Smooth muscle cell (in vitro differentiated cells): ENCODE measurements around the gene PROX2. TPM values are rescaled to one million over a fixed set of nuclear protein-coding genes. Genes with fewer than 3 reads are reported as not detected.
A peak's percentile ranks its signal among the peaks of the same experiment; 100 is the strongest.

ENCODE experiments used
- DNase-seq: peaks from one replicate; lab custom pipeline; 2025; ENCODE audit not compliant: unreplicated experiment; lab: John Stamatoyannopoulos, UW
- H2AFZ ChIP-seq: fragments of 200-600 bp; sonication (generic); 2 replicates; pipeline ENCODE4 v1.6.0; 2016; ENCODE audit warnings: antibody characterized with exemption, low read depth, mild to moderate bottlenecking
- H3F3A ChIP-seq: fragments of 200-600 bp; sonication (generic); 2 replicates; pipeline ENCODE4 v1.6.0; 2017; ENCODE audit warnings: antibody characterized with exemption, low read depth
- H3K27ac ChIP-seq: fragments of 200-600 bp; sonication (generic); 2 replicates; pipeline ENCODE4 v1.5.1; 2016; ENCODE audit warnings: low read depth, mild to moderate bottlenecking
- H3K27me3 ChIP-seq: fragments of 200-600 bp; sonication (generic); 2 replicates; pipeline ENCODE4 v1.6.1; 2016; ENCODE audit warnings: low read depth, mild to moderate bottlenecking
- H3K36me3 ChIP-seq: fragments of 200-600 bp; sonication (generic); 2 replicates; pipeline ENCODE4 v1.5.1; 2016; ENCODE audit warnings: low read depth
- H3K4me1 ChIP-seq: fragments of 200-600 bp; sonication (generic); 2 replicates; pipeline ENCODE4 v1.5.1; 2016; ENCODE audit warnings: low read depth
- H3K4me2 ChIP-seq: fragments of 200-600 bp; sonication (generic); 2 replicates; pipeline ENCODE4 v1.6.0; 2016; ENCODE audit warnings: mild to moderate bottlenecking
- H3K4me3 ChIP-seq: fragments of 200-600 bp; sonication (generic); 2 replicates; pipeline ENCODE4 v1.5.1; 2016; ENCODE audit warnings: mild to moderate bottlenecking
- H3K79me2 ChIP-seq: fragments of 200-600 bp; sonication (generic); 2 replicates; pipeline ENCODE4 v1.6.0; 2016; ENCODE audit warnings: low read depth, mild to moderate bottlenecking
- H3K9ac ChIP-seq: fragments of 200-600 bp; sonication (generic); 2 replicates; pipeline ENCODE4 v1.6.0; 2016; ENCODE audit warnings: low read depth
- H3K9me3 ChIP-seq: fragments of 200-600 bp; sonication (generic); replicated peaks from 2 replicates; pipeline ENCODE4 v1.5.1; 2016; ENCODE audit warnings: low read depth
- H4K20me1 ChIP-seq: fragments of 200-600 bp; sonication (generic); 2 replicates; pipeline ENCODE4 v1.6.0; 2016; ENCODE audit warnings: low read depth
- CTCF ChIP-seq: fragments of 200-600 bp; sonication (generic); IDR thresholded peaks from 2 replicates; pipeline ENCODE4 v1.5.1; 2017; ENCODE audit warnings: borderline replicate concordance, mild to moderate bottlenecking, antibody characterized with exemption; ENCODE audit not compliant: insufficient read depth, poor library complexity, severe bottlenecking
- WGBS: methylation state at CpG from one replicate; pipeline ENCODE4 v1.1.7; 2016; ENCODE audit warnings: low lambda C conversion rate; 5-methylcytosine and 5-hydroxymethylcytosine counted together
- polyA plus RNA-seq: library from polyadenylated mRNA; unstranded; fragments of >200 nt; fragmentation: Nextera tagmentation; extraction: Ambion mirVana; gene quantifications from 2 replicates; pipeline ENCODE4 v1.2.1, GENCODE V29; 2016
- total RNA-seq: library from RNA; depleted of rRNA; stranded (reverse); fragments of >200 nt; gene quantifications from 2 replicates; pipeline ENCODE4 v1.2.3, GENCODE V29; 2014

PROX2 gene
- total and polyA plus RNA-seq, 2 experiments from 2014 or later, result 0.08 TPM; not detected in 1

DNA sequence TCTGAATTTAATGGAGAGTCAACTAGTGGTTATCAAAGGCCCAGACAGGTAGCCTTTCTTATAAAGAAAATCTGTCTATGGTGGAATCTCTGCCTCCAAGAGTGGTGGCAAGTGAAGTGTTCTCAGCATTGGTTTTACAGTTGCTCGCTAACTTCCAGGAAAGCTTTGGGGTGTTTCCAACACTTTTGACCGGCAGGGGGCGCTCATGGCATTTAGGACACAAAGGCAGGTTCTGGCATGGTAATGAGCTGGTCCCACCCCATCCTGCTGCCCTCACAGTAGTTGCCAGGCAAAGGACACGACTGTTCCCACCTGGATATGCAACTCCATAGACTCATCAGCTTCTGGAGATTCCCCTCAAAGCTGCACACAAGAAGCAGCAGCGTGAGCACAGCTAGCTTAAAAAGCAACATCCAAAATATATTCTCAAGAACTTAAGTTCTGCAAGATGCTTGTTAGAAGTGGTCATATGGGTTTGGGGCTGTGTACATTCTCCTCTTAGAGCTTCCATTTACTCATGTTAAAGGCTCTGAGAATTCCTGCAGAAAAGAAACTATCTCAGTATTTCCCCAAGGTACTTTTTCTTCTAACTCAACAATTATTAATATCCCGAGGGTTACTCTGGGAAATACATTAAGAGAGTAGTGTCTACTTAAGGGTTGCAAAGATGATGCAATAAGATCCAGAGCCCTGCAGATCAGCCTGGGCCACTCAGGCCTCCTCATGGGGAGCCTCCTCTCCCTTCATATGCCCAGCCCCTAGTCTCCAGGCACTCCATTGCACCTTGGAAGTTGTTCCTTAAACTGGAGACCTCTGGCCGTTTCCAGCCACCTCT is 14.8 kb downstream of the PROX2 start:
- Histone ChIP-seq H3K9me3 (no peaks in the 10 kb centered on the region), H3K9ac (no peak overlapping the region), H3K4me1 (no peaks in the 10 kb centered on the region), H3K27ac (no peak overlapping the region), H3K79me2 (no peaks in the 10 kb centered on the region), H3F3A (no peaks in the 10 kb centered on the region), H2AFZ (no peak overlapping the region), H3K36me3 (no peaks in the 10 kb centered on the region), H3K27me3 (no peaks in the 10 kb centered on the region), H3K4me3 (no peak overlapping the region), H4K20me1 (no peaks in the 10 kb centered on the region), H3K4me2 (no peak overlapping the region)
- DNase-seq, result peak; percentile 73
- TF ChIP-seq CTCF, result peak; percentile 91
- 28% methylated on average over 7 of the region's 7 CpGs for WGBS

- Histone ChIP-seq H3K27ac (no peak overlapping the region), H3K9me3 (no peaks in the 10 kb centered on the region), H2AFZ (no peak overlapping the region), H3K36me3 (no peaks in the 10 kb centered on the region), H3K4me2 (no peak overlapping the region), H3K27me3 (no peaks in the 10 kb centered on the region), H4K20me1 (no peaks in the 10 kb centered on the region), H3F3A (no peaks in the 10 kb centered on the region), H3K4me3 (no peak overlapping the region), H3K9ac (no peak overlapping the region), H3K79me2 (no peaks in the 10 kb centered on the region), H3K4me1 (no peaks in the 10 kb centered on the region)
- WGBS, result 69% methylated on average over 10 of the region's 10 CpGs
- no peak for TF ChIP-seq CTCF
- no peak for DNase-seq
These were observed 16.0 kb downstream of the PROX2 start for GRCh38 chr14:74859757-74860552.

DNA sequence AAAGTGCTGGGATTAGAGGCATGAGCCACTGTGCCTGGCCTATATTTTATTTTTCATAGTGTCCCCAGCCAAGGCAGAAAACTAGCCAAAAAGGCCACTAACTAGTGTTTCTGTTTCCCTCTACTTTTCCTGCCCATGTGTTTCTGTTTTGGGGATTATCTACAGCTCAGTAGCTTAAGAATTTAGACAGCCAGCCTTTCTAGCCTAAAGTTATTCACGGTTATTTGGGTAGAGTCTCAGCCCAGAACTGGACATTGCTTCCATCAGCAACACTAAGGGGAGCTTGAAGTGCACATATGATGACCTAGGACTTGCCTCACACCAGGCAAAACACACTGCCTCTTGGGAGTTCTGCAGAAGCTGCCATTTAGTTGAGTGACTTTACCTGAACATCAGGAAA is 17.9 kb downstream of the PROX2 start:
- no peak for DNase-seq
- 27% methylated on average over 1 of the region's 1 CpG for WGBS
- H3K27me3 ChIP-seq, result no peaks in the 10 kb centered on the region
- no peak for TF ChIP-seq CTCF
- no peaks in the 10 kb centered on the region for H3K79me2 ChIP-seq
- H3F3A ChIP-seq, result no peaks in the 10 kb centered on the region
- H4K20me1 ChIP-seq, result no peaks in the 10 kb centered on the region
- no peak overlapping the region for H2AFZ ChIP-seq
- no peaks in the 10 kb centered on the region for H3K36me3 ChIP-seq
- H3K4me2 ChIP-seq, result no peak overlapping the region
- H3K27ac ChIP-seq, result no peak overlapping the region
- H3K9me3 ChIP-seq, result no peaks in the 10 kb centered on the region
- H3K4me3 ChIP-seq, result no peak overlapping the region
- H3K4me1 ChIP-seq, result no peaks in the 10 kb centered on the region
- H3K9ac ChIP-seq, result no peak overlapping the region
